Muscle layer of colon (tissue), 2 donors: ENCODE data around the gene LRP6.
"Not testable (repeated sequence)": the region's sequence is repeated elsewhere in the genome, so short reads cannot be mapped to it uniquely, and the experiment has no call there.

Source experiments
- H3K27ac ChIP-seq: one replicate; pipeline ENCODE4 v1.7.0; 2013; ENCODE audit warnings: low read depth, mild to moderate bottlenecking, low read length, moderate library complexity
- H3K27me3 ChIP-seq, 2 donors: one replicate each; pipeline ENCODE4 v1.7.0; 2013; ENCODE audit warnings: low read length in 2 of 2, mild to moderate bottlenecking in 2 of 2; ENCODE audit not compliant: insufficient read depth in 2 of 2, control insufficient read depth in 1 of 2
- H3K36me3 ChIP-seq: one replicate; pipeline ENCODE4 v1.7.0; 2013; ENCODE audit warnings: mild to moderate bottlenecking, low read length; ENCODE audit not compliant: insufficient read depth
- H3K4me1 ChIP-seq: one replicate; pipeline ENCODE4 v1.7.0; 2013; ENCODE audit warnings: mild to moderate bottlenecking, low read length; ENCODE audit not compliant: insufficient read depth
- H3K4me3 ChIP-seq, 2 donors: one replicate each; pipeline ENCODE4 v1.7.0; 2013; ENCODE audit warnings: low read length in 2 of 2, low read depth in 1 of 2, mild to moderate bottlenecking in 1 of 2, moderate library complexity in 1 of 2
- H3K9ac ChIP-seq: one replicate; pipeline ENCODE4 v1.7.0; 2013; ENCODE audit warnings: low read length
- H3K9me3 ChIP-seq: one replicate; pipeline ENCODE4 v1.7.0; 2013; ENCODE audit warnings: mild to moderate bottlenecking, low read length
- donor health status: abdominal sarcoma.
- donor health status: Adenocarcinoma of cecum.

Gene LRP6

DNA sequence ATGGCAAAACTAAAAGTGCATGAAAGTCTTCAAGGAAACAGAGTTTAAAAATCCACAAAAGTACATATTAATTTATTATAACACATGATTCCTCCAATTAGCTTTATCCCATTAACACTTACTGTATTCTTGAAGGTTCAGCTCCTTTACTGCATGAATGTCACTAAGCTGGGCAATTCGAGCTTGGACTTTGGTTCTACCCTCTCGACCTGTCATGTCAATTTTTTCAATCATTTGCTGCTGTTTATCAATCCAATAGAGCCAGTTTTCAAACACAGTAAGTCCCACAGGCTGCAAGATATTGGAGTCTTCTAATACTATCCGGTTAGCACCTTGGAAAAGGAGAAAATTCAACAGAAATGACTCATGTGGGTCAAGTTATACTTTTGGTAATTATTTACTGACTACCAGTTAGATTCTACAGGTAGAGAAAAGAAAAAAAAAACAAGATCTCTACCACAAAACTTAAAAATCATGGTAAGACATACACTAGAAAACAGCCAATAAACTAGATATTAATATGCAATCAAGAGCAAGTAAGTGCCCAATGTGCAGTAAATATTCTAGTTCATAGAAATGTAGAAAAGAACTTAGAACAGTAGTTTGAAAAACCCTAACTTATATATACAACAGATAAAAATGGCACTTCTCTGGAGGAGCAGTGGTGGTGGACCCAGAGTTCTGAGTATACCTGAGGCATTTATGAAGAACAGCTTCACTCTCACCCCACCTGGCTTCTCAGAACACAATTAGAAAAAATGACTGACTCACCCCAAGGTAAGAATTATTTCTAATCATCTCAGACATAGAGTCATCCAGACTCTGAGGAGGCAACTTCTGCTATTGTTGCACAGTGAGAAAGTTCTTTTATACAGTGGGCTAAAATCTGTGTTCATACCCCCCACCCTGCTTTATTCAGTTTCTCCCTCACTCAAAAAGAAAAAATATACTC lies 128.4 kb downstream of the LRP6 start:
- H3K27me3 ChIP-seq, result no peaks in the 10 kb centered on the region
- H3K4me1 ChIP-seq, result no peaks in the 10 kb centered on the region
- no peak overlapping the region for H3K27ac ChIP-seq
- H3K9me3 ChIP-seq, result no peaks in the 10 kb centered on the region
- no peak overlapping the region for H3K9ac ChIP-seq
- peaks cover 8% of the 10 kb centered on the region for H3K36me3 ChIP-seq
- H3K4me3 ChIP-seq, result no peak overlapping the region

DNA sequence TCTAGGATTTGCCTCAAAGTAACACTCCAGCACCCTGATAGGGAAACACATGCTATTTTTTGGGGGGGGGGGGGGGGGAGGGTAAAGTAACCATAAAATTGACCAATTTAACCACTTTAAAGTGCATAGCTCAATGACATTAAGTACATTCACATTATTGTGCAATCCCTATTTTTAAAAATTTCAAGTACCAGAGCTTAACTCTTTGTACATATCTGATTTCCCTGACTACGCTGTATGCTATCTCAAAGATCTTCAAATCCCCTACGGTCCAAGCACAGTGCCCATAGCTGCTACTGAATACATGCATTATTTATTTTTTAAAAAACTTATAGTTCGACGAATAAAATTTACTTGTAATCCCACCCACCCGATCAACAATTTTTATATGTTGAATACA lies 133.1 kb downstream of the LRP6 start:
- no peak overlapping the region for H3K4me3 ChIP-seq
- H3K27me3 ChIP-seq, result no peaks in the 10 kb centered on the region
- H3K9ac ChIP-seq, result no peak overlapping the region
- H3K9me3 ChIP-seq, result no peaks in the 10 kb centered on the region
- peaks cover 15% of the 10 kb centered on the region for H3K36me3 ChIP-seq
- H3K27ac ChIP-seq, result no peak overlapping the region
- H3K4me1 ChIP-seq, result no peaks in the 10 kb centered on the region

- Histone ChIP-seq H3K4me3 (no peak overlapping the region), H3K27me3 (no peaks in the 10 kb centered on the region), H3K27ac (no peak overlapping the region), H3K4me1 (no peaks in the 10 kb centered on the region), H3K9ac (no peak overlapping the region), H3K36me3 (peaks cover 15% of the 10 kb centered on the region), H3K9me3 (no peaks in the 10 kb centered on the region)
These were observed 133.6 kb downstream of the LRP6 start for GRCh38 chr12:12133259-12133658.

DNA sequence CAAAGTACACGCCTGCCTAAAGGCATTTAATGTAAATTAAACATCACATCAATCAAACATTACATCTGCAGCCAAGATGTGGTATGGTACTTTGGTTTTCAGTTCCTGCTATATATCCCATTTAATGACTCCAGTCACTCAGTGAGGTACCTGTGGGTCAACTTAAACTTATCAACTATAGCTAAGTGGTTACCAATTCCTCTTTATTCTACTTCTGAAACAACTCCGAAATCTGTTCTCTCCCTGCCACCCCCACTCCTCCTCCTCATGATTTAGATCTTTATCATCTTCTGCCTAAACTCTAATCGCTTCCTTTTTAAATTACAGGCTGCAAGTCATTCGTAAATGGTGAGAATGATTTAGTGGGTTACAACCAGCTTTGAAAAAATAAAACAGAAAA lies 138.2 kb downstream of the LRP6 start:
- Histone ChIP-seq H3K27me3 (no peaks in the 10 kb centered on the region), H3K27ac (no peak overlapping the region), H3K36me3 (peaks cover 27% of the 10 kb centered on the region), H3K9me3 (no peaks in the 10 kb centered on the region), H3K9ac (no peak overlapping the region), H3K4me1 (no peaks in the 10 kb centered on the region), H3K4me3 (no peak overlapping the region)

DNA sequence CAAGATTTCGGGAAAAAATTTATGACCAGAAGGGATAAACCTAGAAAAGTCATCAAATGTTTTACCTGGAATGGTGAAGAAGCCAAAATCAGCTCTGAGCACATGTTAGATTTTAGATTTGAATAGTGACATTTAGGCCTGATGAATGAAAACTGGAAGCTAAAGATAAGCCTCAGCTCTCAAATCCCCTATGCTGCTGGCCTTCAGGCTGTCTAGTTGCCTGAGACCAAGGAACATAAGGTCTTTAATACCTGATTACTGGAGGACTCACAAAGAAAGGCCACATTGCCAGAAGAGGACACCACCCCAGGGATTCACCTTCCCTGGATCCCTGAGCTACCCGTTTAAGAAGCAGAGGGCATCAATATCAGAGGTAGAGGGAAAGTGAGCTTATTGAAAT lies 139.5 kb downstream of the LRP6 start:
- H3K4me3 ChIP-seq, result no peak overlapping the region
- no peak overlapping the region for H3K27ac ChIP-seq
- no peak overlapping the region for H3K9ac ChIP-seq
- peaks cover 27% of the 10 kb centered on the region for H3K36me3 ChIP-seq
- no peaks in the 10 kb centered on the region for H3K9me3 ChIP-seq
- no peaks in the 10 kb centered on the region for H3K4me1 ChIP-seq
- no peaks in the 10 kb centered on the region for H3K27me3 ChIP-seq

GRCh38 chr12:12126551-12126950 lies 140.3 kb downstream of the LRP6 start:
- Histone ChIP-seq H3K36me3 (peaks cover 24% of the 10 kb centered on the region), H3K4me1 (no peaks in the 10 kb centered on the region), H3K9ac (no peak overlapping the region), H3K27me3 (no peaks in the 10 kb centered on the region), H3K9me3 (no peaks in the 10 kb centered on the region), H3K4me3 (no peak overlapping the region), H3K27ac (no peak overlapping the region)

DNA sequence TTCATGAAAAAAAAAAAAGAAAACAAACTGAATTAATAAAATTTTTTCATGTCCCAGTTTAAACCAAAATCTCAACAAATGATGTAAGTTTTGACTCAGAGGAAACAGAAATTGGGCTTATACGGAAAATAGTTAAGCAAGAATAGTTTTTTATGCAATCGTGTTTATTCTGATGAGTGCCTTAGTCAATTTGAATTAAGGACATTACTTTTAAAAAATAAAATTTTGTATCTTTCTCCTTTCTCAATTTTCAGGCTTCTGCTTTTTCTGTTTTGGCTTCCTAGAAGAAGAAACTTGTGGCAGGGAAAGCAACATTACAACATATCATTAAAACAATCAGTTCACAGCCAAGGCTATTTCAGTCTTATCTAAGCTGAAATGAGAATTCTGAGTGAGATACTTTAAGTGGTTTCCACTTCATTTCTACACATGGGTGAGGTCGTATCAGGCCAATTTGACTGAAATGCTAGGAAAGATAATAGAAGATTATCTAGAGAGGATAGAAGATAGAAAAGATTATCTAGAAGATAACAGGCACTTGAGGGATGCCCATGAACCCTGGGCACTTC lies 143.7 kb downstream of the LRP6 start:
- Histone ChIP-seq H3K9ac (no peak overlapping the region), H3K4me1 (no peaks in the 10 kb centered on the region), H3K4me3 (no peak overlapping the region), H3K36me3 (peaks cover 27% of the 10 kb centered on the region), H3K27ac (no peak overlapping the region), H3K27me3 (no peaks in the 10 kb centered on the region), H3K9me3 (no peaks in the 10 kb centered on the region)

DNA sequence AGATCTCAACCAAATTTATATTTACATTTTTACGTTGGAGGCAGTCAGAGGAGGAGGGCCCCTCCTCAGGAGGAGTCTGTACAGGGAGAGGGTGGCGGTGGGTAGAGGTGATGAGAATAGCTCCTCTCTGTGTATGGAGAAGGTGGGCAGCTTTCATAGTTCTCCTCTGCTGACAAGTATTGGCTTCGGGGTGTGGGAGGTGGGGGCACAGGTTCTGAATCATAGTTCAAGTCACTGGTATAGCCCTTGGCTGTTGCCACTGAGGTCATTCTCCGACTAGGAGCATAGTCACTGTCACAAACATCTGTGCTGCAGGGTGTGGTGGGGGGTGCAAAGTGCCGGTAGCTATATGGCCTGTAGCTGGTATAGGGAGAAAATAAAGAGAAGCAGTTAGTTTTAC lies 145.8 kb downstream of the LRP6 start:
- H3K9ac ChIP-seq, result no peak overlapping the region
- H3K4me1 ChIP-seq, result no peaks in the 10 kb centered on the region
- H3K4me3 ChIP-seq, result no peak overlapping the region
- H3K36me3 ChIP-seq, result peaks cover 19% of the 10 kb centered on the region
- no peaks in the 10 kb centered on the region for H3K27me3 ChIP-seq
- H3K9me3 ChIP-seq, result no peaks in the 10 kb centered on the region
- H3K27ac ChIP-seq, result no peak overlapping the region

DNA sequence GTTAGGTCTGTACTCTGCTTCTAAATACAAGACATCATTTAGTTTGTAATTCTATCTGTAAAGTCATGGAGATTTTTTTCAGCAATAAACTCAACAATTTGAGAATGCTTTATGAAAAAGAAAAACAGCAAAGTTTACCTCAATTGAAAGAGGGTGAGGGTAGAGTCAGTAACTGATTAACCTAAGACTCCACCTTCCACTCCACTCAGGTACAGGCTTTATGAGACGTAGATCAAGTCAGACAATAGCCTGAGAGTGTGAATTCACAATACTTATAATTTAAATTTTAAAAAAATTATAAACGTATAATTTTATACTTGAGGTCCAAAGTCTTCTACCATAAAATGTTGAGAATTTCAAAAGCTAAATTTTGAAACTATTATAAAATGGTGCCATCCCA lies 150.2 kb downstream of the LRP6 start:
- H3K4me3 ChIP-seq, result no peak overlapping the region
- no peaks in the 10 kb centered on the region for H3K27me3 ChIP-seq
- H3K36me3 ChIP-seq, result peaks cover 7% of the 10 kb centered on the region
- H3K27ac ChIP-seq, result no peak overlapping the region
- no peaks in the 10 kb centered on the region for H3K4me1 ChIP-seq
- no peaks in the 10 kb centered on the region for H3K9me3 ChIP-seq
- H3K9ac ChIP-seq, result no peak overlapping the region

DNA sequence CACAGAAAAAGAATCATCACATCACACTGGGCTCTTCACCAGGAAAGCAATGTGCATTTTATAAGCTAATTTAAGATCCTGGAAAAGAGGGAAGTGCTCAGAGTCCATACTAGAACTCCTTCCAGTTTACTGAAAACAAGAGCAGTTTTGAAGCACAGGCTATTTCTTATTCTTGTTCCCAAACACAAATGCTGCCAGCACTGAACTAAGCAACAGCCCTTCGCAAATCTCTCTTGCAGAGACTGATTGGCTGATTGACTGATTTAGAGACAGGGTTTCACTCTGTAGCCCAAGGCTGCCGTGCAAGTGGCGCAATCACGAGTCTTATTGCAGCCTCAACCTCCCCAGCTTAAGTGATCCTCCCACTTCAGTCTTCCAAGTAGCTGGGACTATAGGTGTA lies 151.3 kb downstream of the LRP6 start:
- Histone ChIP-seq H3K36me3 (peaks cover 7% of the 10 kb centered on the region), H3K4me3 (no peak overlapping the region), H3K9ac (no peak overlapping the region), H3K9me3 (no peaks in the 10 kb centered on the region), H3K27ac (no peak overlapping the region), H3K4me1 (no peaks in the 10 kb centered on the region), H3K27me3 (no peaks in the 10 kb centered on the region)

DNA sequence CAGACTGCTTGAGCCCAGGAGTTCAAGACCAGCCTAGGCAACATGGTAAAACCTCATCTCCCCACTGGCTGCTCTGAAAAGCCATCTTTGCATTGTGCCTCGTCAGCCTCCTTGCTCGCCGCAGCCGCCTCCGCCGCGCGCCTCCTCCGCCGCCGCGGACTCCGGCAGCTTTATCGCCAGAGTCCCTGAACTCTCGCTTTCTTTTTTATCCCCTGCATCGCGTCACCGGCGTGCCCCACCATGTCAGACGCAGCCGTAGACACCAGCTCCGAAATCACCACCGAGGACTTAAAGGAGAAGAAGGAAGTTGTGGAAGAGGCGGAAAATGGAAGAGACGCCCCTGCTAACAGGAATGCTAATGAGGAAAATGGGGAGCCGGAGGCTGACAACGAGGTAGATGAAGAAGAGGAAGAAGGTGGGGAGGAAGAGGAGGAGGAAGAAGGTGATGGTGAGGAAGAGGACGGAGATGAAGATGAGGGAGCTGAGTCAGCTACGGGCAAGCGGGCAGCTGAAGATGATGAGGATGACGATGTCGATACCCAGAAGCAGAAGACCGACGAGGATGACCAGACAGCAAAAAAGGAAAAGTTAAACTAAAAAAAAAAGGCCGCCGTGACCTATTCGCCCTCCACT lies 155.8 kb downstream of the LRP6 start:
- H3K4me3 ChIP-seq, H3K27ac ChIP-seq: not testable (repeated sequence)

More for the DNA sequence above, 155.8 kb downstream of the LRP6 start:
- not testable (repeated sequence) for H3K9ac ChIP-seq, H3K9me3 ChIP-seq, H3K27me3 ChIP-seq, H3K4me1 ChIP-seq, H3K36me3 ChIP-seq
